HepG2 (cell line): ENCODE data around the gene SNED1. TPM values are rescaled to one million over a fixed set of nuclear protein-coding genes. Genes with fewer than 3 reads are reported as not detected.

Experiments used
- ATAC-seq: fragments of 200-7000 bp; cut with Tn5 transposase; 3 replicates; pipeline ENCODE4 v1.9.1; 2020; ENCODE audit warnings: mild to moderate bottlenecking, moderate library complexity
- BruUV-seq: library from RNA; stranded (reverse); fragments of 400-500 nt; replicated peaks from 2 replicates; lab custom pipeline; 2021; lab: Mats Ljungman, UMichigan
- CTCF ChIA-PET: fragments of 300-600 bp; formaldehyde crosslinking; extraction: SDS; loops from one replicate; lab custom pipeline; 2021; ENCODE audit warnings: low total read pairs, inconsistent platforms, low intra/inter-chr PET ratio; lab: Yijun Ruan, JAX
- POLR2A ChIA-PET: fragments of 350-600 bp; sonication (Branson Sonifier 250); formaldehyde crosslinking; loops from one replicate; lab custom pipeline; 2020; ENCODE audit warnings: antibody characterized with exemption, inconsistent platforms; lab: Yijun Ruan, JAX
- DNase-seq: peaks from one replicate; pipeline ENCODE4 v3.0.0-alpha.2; 2015; ENCODE audit warnings: low spot score
- FAIRE-seq: peaks from 3 replicates; lab custom pipeline; 2011; peaks lifted over from hg19 to GRCh38; lab: Jason Lieb, UNC
- H2AFZ ChIP-seq: one replicate; pipeline ENCODE4 v1.6.1; 2011; ENCODE audit warnings: low read length, inconsistent platforms
- H3K27ac ChIP-seq: fragments of 300-600 bp; 3 replicates; pipeline ENCODE4 v1.8.0; 2011; ENCODE audit warnings: mixed run types, mild to moderate bottlenecking, mixed read lengths, low read length, inconsistent platforms; ENCODE audit not compliant: insufficient read depth; ENCODE audit errors: extremely low read length
- H3K27me3 ChIP-seq, 2 experiments: fragments of 200-600 bp in 1 of 2; 2 replicates in 1 of 2; 3 replicates in 1 of 2; pipeline versions ENCODE4 v1.6.0 to v1.8.0; 2011; ENCODE audit warnings: low read length in 2 of 2, mild to moderate bottlenecking in 2 of 2, moderate library complexity in 2 of 2, inconsistent platforms in 1 of 2; ENCODE audit not compliant: insufficient read depth in 2 of 2, control insufficient read depth in 1 of 2
- H3K36me3 ChIP-seq, 2 experiments: fragments of 200-600 bp in 1 of 2; replicated peaks in 1 of 2; 2 replicates in 1 of 2; 3 replicates in 1 of 2; pipeline versions ENCODE4 v1.5.1 to v1.8.0; 2011; ENCODE audit warnings: low read length in 2 of 2, inconsistent platforms in 1 of 2; ENCODE audit not compliant: insufficient read depth in 2 of 2, control insufficient read depth in 1 of 2
- H3K4me1 ChIP-seq: 2 replicates; pipeline ENCODE4 v1.5.1; 2012; ENCODE audit warnings: low read length, inconsistent platforms; ENCODE audit not compliant: insufficient read depth
- H3K4me2 ChIP-seq: 2 replicates; pipeline ENCODE4 v1.6.0; 2011; ENCODE audit warnings: low read depth, low read length, inconsistent platforms
- H3K4me3 ChIP-seq, 3 experiments: fragments of 200-600 bp in 1 of 3; sonication (generic), shearing (Covaris generic) in 1 of 3; replicated peaks in 1 of 3; 2 replicates each; pipeline ENCODE4 v1.5.1; 2011 to 2016; ENCODE audit warnings: low read length in 3 of 3, inconsistent platforms in 2 of 3, low read depth in 2 of 3, mild to moderate bottlenecking in 2 of 3, control low read depth in 1 of 3, mixed read lengths in 1 of 3; ENCODE audit not compliant: insufficient read depth in 1 of 3
- H3K79me2 ChIP-seq: one replicate; pipeline ENCODE4 v1.6.1; 2011; ENCODE audit warnings: low read length, inconsistent platforms; ENCODE audit not compliant: insufficient read depth
- H3K9ac ChIP-seq: 2 replicates; pipeline ENCODE4 v1.6.0; 2011; ENCODE audit warnings: mild to moderate bottlenecking, low read depth, low read length, inconsistent platforms; ENCODE audit not compliant: insufficient read depth
- H3K9me3 ChIP-seq: 2 replicates; pipeline ENCODE4 v1.5.1; 2012; ENCODE audit warnings: mild to moderate bottlenecking, low read length
- H4K20me1 ChIP-seq: 2 replicates; pipeline ENCODE4 v1.6.0; 2011; ENCODE audit warnings: inconsistent platforms, mild to moderate bottlenecking, low read length, moderate library complexity; ENCODE audit not compliant: insufficient read depth
- GABPB1 ChIP-seq: IDR thresholded peaks from 2 replicates; pipeline ENCODE4 v1.6.1; 2016; ENCODE audit warnings: mild to moderate bottlenecking, missing genetic modification reagents, moderate library complexity, missing compliant biosample characterization
- MLLT10 ChIP-seq: sonication (generic); formaldehyde crosslinking; IDR thresholded peaks from 2 replicates; pipeline ENCODE4 v1.4.0; 2020; ENCODE audit warnings: missing genetic modification reagents
- NCOR1 ChIP-seq: fragments of 200-600 bp; sonication (generic); IDR thresholded peaks from 2 replicates; pipeline ENCODE4 v1.7.0; 2017; ENCODE audit warnings: antibody characterized with exemption, low read length, borderline replicate concordance
- SMARCC2 ChIP-seq: fragments of 450-650 bp; IDR thresholded peaks from 2 replicates; pipeline ENCODE4 v1.6.1; 2017; ENCODE audit warnings: antibody characterized with exemption, mild to moderate bottlenecking
- SRSF9 ChIP-seq: fragments of 200-400 bp; formaldehyde crosslinking; IDR thresholded peaks from 2 replicates; pipeline ENCODE4 v1.6.1; 2018; ENCODE audit warnings: borderline replicate concordance, mild to moderate bottlenecking, low read depth, low read length; ENCODE audit not compliant: insufficient read depth, poor library complexity, severe bottlenecking
- ZNF317 ChIP-seq: sonication (generic); formaldehyde crosslinking; IDR thresholded peaks from 2 replicates; pipeline ENCODE4 v1.5.0; 2020; ENCODE audit warnings: mild to moderate bottlenecking, missing genetic modification reagents
- ZNF552 ChIP-seq: sonication (generic); formaldehyde crosslinking; IDR thresholded peaks from 2 replicates; pipeline ENCODE4 v1.9.0; 2022; ENCODE audit warnings: missing genetic modification reagents, mild to moderate bottlenecking, borderline replicate concordance
- ZNF75D ChIP-seq: sonication (generic); formaldehyde crosslinking; IDR thresholded peaks from 2 replicates; pipeline ENCODE4 v1.8.1; 2023; ENCODE audit warnings: missing genetic modification reagents, mild to moderate bottlenecking, borderline replicate concordance
- WGBS: methylation state at CpG from one replicate; pipeline ENCODE4 v1.1.6; 2017; ENCODE audit warnings: low lambda C conversion rate; 5-methylcytosine and 5-hydroxymethylcytosine counted together
- in situ Hi-C: cut with HindIII; loops from 2 replicates; pipeline ENCODE4 v1.10.0; 2017; ENCODE audit warnings: low pct_unique_long_range_greater_than_20kb; ENCODE audit not compliant: extremely low pct_ligation_motif_present
- intact Hi-C: fragments of 100-400 bp; cut with micrococcal nuclease; formaldehyde crosslinking; loops from one replicate; pipeline ENCODE4 v1.10.0; 2022; ENCODE audit not compliant: unreplicated experiment
- polyA plus RNA-seq, 8 experiments: library from polyadenylated mRNA; depleted of rRNA in 3 of 8; stranded (reverse) in 7 of 8; unstranded in 1 of 8; fragments of >200 nt; fragmentation: Illumina TruSeq in 4 of 8; extraction: Trizol in 4 of 8; gene quantifications; 2 replicates each; pipeline versions ENCODE4 v1.2.1 to v1.2.3, GENCODE V29; 2011 to 2016; ENCODE audit warnings: low read depth in 4 of 8, missing spikeins in 1 of 8, mixed read lengths in 1 of 8; ENCODE audit not compliant: insufficient read depth in 1 of 8
- total RNA-seq, 5 experiments: library from RNA; depleted of rRNA; stranded (reverse); fragments of >200 nt; fragmentation: Illumina TruSeq; extraction: Trizol; gene quantifications; 2 replicates each; pipeline ENCODE4 v1.2.3, GENCODE V29; 2016; ENCODE audit warnings: low read depth in 1 of 5

SNED1 gene
- total and polyA plus RNA-seq, 2 of the 13 experiments (the other 11 are each of a cell fraction or from before 2014, with no cell fraction given), result 0.15 to 0.65 TPM

- in situ Hi-C loops, result no loop called here
Measured at GRCh38 chr2:241125626-241126025, 127.2 kb downstream of the SNED1 start.

GRCh38 chr2:241126201-241126611 is 127.8 kb downstream of the SNED1 start:
- CTCF ChIA-PET, result no interaction called here
- H3K27me3 ChIP-seq, result no peaks in the 10 kb centered on the region
- DNase-seq, result no peak
- TF ChIP-seq ZNF552 (CRISPR knock-in tag) (no peak), NCOR1 (no peak), ZNF75D (CRISPR knock-in tag) (no peak), ZNF317 (CRISPR knock-in tag) (no peak), GABPB1 (CRISPR knock-in tag) (no peak), SRSF9 (no peak), MLLT10 (CRISPR knock-in tag) (no peak)
- TF ChIP-seq, all 625 proteins: peak for 0
- H2AFZ ChIP-seq, result no peak overlapping the region
- no peak for ATAC-seq
- no peaks in the 10 kb centered on the region for H3K79me2 ChIP-seq
- no peak for FAIRE-seq
- intact Hi-C loops, result no loop called here
- no peak overlapping the region for H3K27ac ChIP-seq
- no peaks in the 10 kb centered on the region for H3K9me3 ChIP-seq
- no peak overlapping the region for H3K4me3 ChIP-seq
- H3K4me1 ChIP-seq, result no peaks in the 10 kb centered on the region
- WGBS, result 94% methylated on average over 18 of the region's 21 CpGs
- POLR2A ChIA-PET, result no interaction called here
- peaks cover 15 to 26% of the 10 kb centered on the region in 2 experiments; a peak in 4 of 5 replicates for H3K36me3 ChIP-seq
- no peak overlapping the region for H3K4me2 ChIP-seq
- no peaks in the 10 kb centered on the region for H4K20me1 ChIP-seq
- BruUV-seq, result no TSS peak
- in situ Hi-C loops, result no loop called here
- H3K9ac ChIP-seq, result no peak overlapping the region

More at GRCh38 chr2:241125626-241126025, 127.2 kb downstream of the SNED1 start:
- Histone ChIP-seq H4K20me1 (no peaks in the 10 kb centered on the region), H3K9ac (no peak overlapping the region), H3K4me3 (no peak overlapping the region), H3K27ac (no peak overlapping the region), H3K27me3 (no peaks in the 10 kb centered on the region), H3K36me3 (peaks cover 15 to 29% of the 10 kb centered on the region in 2 experiments; a peak in 4 of 5 replicates), H2AFZ (no peak overlapping the region), H3K79me2 (no peaks in the 10 kb centered on the region), H3K4me1 (no peaks in the 10 kb centered on the region), H3K4me2 (no peak overlapping the region), H3K9me3 (no peaks in the 10 kb centered on the region)
- FAIRE-seq, result no peak
- 95% methylated on average over 13 of the region's 13 CpGs for WGBS
- no peak for ATAC-seq
- CTCF ChIA-PET, result no interaction called here
- DNase-seq, result no peak
- no TSS peak for BruUV-seq
- intact Hi-C loops, result no loop called here
- POLR2A ChIA-PET, result no interaction called here
- TF ChIP-seq SMARCC2, result no peak
